GM18867 (cell line): ENCODE results near the gene SUFU.
A peak's percentile ranks its signal among the peaks of the same experiment; 100 is the strongest.

Source experiments
- ATAC-seq: cut with Tn5 transposase; IDR thresholded peaks from one replicate; pipeline ENCODE4 v1.9.1; 2021; ENCODE audit warnings: mild to moderate bottlenecking, moderate library complexity; ENCODE audit not compliant: unreplicated experiment

Gene SUFU

DNA sequence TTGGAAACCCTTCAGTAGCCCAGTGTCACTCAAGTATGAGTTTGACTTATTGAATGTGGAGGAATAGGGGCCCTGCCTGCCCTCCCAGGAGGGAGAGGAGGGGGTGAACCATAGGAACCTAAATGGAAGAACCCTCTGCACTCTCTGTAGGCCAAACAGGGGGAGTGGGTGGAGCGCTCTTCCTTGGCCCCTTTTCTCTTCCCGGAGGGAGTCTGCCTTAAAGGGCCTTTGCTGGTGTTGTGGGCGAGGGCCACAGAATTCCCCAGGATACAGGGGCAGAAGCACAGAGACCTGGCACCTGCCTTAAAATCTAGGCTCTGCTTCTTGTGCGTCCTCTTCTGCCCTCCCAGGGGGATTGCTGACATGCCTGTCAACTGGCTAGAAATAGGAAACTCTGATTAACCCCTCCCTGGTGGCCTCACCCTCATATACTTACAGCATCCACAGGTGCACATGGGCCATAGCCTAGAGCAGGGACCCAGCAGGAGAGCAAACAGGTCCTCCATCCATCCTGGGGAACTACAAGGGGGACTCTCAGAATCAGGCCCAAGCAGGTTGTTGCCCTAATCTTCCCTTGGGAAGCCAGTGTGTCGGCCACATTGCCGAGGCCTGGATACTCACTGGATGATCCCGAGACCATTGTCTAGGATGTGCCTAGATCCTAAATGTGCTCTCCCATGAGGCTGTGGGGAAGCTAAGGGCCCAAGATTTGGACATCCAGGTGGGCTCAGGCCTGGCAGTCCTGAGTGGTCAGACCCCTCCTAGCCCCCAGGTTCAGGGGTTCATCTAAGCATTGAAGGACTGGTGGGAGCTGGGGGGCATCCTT, 143.9 kb downstream of the SUFU start:
- no peak for ATAC-seq

DNA sequence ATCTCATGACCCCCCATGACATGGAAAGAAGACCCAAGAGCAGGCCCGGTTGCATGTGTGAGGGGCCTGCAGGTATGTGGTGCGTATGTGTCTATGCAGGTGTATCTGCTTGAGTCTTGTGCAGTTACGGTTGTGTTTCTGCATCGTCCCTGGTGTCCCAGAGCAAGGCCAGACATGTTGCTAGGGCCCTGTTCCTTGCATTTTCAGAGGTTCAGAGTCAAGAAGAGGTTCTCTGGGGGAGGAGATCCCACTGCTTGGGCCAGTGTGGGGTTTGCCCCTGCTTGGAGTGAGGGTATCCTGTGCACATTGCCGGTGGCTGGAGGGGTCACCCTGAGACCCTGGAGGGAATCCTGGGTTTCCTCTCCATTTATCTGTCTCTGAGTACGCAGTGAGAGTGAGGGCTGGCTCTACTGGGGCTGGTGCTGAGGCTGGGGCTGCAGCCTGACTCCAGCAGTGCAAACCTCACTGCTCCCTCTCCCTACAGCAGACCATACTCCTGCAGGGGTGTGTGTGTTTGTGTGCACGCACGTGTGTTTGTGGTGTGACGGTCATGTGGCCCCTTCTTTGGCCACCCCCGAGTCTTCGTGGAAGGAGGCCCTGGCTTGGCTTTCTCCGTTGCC, 144.6 kb downstream of the SUFU start:
- no peak for ATAC-seq

DNA sequence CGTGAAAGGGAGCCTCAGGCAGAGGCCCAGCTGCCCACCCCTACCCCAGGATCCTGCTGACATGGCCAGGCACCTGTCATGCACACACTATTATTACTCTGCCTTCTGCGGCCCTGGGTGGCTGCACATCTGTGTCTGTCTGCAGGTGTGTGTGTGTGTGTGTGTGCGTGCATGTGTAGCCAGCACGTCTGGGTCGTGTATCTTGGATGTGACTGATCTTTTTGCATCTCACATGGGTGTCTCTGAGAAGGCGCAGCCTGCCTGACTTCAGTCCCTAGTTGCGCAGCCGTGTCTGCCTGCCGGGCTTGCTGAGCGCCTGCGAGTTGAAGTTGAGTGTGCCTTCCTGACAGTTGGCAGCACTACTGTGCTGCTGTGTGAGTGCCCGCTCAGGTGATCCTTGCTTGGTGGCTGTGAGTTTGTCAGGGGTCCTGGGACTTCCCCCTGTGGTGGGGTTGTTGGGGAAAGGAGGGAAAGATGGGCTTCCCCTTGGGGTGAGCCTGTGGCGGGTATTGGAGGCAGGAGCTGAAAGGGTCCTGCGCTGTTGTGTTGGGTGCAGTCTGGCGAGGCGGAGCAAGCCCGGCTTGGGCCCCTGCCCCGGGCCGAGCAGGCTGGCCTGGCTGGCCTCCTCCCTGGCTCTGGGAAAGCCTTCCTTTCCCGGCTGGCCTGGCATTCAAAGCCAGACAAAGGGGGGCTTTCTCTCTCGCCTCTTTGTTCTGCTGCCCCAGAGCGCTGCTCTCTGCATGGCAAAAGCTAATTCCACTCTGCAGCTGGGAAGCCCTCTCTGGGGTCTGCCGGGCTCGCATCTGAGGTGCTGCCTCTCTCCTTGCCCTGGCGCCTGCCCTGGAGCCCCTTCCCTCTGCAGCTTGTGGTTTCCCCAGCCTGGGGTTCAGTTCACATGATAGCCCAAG, 145.4 kb downstream of the SUFU start:
- ATAC-seq: no peak

DNA sequence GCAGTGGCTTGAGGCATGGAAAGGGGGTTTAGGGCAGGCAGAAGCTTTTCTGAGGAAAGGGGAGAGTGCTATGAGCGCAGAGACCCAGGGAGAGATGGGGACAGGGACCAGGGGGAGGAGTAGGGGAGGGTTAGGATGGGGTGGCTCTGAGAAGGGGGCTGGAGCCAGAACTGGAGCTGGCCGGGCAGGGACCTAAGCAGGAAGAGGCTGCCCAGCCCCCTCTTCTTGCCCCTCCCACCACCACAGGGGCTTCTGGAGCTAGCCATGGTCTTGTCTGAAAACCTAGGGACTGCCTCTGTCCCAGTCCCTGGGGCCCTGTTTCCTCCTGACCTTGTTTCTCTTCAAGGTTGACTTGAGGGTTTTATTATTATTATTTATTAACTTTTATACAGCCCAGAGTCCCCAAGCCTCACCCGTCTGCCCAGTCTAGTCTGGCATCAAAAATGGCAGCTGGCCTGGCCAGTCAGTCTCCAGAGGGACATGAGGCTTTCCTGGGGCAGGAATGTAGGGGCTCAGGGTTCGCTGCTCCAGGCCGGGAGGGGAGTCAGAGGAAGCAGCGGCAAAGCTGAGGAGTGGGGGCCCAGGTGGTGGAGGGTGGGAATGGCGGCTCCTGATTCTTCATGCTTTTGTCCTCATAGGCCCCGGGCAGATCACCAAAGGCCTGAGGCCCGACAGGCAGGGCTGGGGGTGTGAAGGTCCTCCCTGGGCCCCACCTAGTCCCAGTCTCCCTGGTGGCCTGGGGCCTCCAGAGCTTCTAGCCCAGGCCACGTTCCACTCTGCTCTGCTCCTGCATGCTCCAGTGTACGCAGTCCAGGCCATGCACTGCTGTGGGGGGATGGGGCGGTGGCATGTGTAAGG, 146.3 kb downstream of the SUFU start:
- ATAC-seq: no peak

DNA sequence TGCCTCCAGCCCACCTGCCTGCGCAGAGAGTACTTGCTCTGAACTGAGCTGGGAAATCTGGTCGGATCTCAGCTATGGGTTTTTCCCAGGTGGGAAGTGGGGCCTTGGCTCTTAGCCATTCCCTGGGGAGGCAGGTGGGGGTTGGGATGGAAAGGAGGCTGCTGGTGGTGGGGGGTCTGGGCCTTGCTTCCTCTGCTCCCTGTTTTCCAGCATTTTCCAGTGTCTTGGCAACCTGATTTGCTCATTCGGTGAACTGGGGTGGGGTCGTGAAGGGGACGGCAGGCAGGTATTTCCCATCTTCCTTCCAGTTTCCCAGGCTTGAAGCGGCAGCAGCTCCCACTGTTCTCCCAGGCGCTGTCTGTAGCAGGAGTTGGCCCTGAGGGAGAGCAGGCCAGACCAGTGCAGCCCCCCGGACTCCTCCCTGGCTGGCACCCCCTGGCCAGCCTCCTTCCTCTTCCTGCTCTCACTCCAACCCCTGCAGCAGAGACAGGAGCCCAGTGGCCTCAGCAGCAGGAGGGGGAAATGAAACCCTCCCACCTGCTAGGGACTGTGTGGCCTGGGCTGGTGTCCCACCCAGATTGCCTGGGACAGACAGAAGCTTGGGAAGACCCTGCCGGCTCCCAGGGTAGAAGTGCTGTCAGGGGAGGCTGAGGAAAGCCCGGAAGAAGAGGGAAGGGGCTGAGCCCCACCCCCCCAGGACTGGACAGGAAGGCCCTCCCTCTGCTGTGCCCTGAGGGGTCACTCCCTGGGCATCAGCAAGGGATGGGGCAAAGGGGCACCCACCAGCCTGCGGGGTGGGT, 147.1 kb downstream of the SUFU start:
- no peak for ATAC-seq

DNA sequence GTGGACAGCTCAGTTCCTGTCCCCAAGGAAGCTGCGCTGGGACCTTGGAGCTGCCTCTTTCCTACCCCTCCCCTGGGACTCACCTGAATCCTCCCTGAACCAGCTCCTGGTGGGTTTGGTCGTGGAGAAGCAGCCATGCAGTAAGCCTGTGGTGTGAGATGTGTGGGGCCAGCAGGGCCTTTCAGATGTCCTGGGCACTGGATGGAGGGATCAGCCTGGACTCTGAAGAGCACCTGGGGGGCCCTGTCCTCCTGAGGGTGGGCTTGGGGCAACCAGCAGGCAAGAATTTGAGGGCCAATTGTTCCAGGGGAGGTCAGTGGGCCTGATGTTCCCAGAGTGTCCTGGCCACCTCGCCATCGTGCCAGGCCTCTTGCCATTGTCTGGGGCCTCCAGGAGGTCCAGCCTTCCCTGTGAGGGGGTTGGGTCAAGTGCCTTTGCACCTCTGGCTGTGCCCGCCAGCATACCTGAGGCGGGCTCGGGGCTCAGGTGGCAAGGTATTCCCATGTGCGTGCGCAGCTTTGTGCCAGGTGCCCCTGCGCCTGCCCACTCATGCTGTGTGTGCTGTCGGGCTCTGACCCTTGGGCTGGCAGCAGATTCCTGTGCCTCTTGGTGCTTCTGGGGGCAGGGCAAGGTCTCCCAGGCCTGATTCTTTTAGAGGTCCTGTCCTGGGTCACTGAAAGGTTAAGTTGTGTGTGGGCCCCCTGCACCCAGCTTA, 147.8 kb downstream of the SUFU start:
- ATAC-seq: no peak

DNA sequence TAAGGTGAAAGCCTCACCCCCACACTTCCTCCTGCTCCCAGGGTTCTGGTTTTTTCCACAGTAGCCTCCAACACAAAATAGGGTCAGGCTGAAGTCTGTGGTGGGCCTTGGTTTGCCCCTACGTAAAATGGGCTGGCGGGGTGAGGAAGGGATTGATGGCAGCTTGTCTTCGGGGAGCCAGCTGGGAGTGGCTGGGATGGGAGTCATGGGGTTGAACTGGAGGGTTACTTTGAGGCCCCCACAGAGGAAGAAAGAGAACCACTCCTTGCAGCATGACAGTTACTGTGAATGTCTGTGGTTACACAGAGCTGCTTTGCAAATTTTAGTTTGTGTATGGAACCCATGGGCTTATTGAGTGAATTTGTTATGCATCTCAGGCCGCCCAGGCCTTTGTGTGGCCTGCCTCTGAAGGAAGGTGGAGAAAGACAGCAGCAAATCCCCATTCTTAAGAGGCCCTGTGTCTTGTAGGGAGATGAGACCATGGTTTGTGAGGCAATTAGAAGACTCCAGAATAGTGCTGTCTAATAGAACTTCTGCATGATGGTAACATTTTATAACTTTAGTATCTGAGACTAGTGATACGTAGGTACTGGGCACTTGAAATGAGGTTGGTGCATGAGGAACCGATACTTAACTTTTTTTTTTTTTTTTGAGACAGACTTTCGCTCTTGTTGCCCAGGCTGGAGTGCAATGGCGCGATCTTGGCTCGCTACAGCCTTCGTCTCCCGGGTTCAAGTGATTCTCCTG, 148.6 kb downstream of the SUFU start:
- peak; percentile 50 for ATAC-seq

DNA sequence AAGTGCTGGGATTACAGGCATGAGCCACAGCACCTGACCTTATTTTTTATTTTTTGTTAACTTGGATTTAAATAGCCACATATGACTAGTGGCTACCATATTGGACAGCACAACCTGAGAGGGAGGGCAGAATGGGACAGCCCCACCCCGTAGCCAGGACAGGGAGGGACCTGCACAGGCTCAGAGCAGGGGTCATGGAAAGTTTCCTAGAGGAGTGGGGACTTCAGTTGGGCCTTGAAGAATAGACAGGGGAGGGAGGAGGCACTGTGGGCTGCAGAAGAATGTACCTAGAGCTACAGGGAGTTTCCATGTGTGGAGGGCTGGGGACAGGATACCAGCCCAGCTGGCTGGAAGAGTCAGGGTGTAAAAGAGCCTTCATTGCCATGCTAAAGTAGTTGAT, 149.3 kb downstream of the SUFU start:
- ATAC-seq: no peak

DNA sequence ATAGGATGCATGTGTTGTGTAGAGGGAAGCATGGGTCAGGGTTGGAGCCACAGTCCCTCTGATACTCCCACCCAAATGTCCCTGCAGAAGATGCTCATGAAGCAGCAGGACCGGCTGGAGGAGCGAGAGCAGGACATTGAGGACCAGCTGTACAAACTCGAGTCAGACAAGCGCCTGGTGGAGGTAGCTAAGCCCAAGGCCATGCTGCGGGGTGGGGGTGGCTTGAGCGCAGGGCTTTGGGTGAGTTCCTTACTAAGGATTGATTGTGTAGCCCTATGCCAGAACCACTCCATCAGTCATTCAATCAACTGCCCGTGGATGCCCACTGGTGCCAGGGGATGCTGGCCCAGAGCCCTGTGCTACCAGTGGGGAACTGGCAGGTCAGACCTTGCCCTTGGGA, 150.8 kb downstream of the SUFU start:
- no peak for ATAC-seq

DNA sequence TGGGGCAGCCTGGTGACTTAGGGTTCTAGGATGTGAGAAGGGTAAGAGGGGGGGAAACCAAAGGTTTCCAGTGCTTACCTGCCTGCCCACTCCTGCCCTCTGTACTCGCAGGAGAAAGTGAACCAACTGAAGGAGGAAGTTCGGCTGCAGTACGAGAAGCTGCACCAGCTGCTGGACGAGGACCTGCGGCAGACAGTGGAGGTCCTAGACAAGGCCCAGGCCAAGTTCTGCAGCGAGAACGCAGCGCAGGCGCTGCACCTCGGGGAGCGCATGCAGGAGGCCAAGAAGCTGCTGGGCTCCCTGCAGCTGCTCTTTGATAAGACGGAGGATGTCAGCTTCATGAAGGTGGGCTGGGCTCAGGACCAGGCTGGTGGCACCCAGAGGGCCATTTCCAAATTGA, 151.2 kb downstream of the SUFU start:
- no peak for ATAC-seq

DNA sequence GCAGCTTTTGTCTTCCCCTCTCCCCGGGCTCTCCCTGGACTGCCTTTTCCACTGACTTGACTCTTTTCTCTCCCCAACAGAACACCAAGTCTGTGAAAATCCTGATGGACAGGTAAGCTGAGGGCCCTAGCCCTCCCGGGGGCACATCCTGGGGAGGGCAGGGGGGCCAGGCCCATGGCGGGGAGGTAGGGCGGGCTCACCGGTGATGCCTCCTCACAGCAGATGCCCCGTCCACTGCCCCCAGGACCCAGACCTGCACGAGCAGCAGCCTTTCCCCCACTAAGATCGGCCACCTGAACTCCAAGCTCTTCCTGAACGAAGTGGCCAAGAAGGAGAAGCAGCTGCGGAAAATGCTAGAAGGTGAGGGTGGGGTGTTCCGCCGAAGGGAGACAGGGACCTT, 152.3 kb downstream of the SUFU start:
- ATAC-seq: no peak

DNA sequence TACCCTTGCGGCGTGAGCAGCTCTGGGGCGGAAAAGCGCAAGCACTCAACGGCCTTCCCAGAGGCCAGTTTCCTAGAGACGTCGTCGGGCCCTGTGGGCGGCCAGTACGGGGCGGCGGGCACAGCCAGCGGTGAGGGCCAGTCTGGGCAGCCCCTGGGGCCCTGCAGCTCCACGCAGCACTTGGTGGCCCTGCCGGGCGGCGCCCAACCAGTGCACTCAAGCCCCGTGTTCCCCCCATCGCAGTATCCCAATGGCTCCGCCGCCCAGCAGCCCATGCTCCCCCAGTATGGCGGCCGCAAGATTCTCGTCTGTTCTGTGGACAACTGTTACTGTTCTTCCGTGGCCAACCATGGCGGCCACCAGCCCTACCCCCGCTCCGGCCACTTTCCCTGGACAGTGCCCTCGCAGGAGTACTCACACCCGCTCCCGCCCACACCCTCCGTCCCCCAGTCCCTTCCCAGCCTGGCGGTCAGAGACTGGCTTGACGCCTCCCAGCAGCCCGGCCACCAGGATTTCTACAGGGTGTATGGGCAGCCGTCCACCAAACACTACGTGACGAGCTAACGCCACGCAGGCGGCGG, 153.1 kb downstream of the SUFU start:
- ATAC-seq: no peak

DNA sequence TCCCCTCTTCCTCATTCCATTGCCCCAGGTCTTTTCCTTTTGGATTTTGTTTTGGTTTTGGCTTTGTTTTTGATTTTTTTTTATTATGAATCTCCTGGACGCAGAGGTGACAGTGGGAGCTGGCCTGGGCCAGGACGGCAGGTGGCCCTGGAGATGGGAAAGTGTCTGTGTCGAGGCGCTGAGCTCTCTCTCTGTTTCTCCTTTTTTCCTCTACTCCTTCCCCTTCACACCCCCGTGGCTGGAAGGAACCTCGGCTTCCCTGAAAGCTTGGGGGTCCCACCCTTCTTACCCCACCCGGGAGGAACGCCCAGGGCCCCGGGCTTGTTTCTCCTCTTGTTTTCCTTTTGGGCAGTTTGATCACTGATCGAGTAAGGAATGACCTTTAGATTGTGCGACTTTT, 153.7 kb downstream of the SUFU start:
- no peak for ATAC-seq

DNA sequence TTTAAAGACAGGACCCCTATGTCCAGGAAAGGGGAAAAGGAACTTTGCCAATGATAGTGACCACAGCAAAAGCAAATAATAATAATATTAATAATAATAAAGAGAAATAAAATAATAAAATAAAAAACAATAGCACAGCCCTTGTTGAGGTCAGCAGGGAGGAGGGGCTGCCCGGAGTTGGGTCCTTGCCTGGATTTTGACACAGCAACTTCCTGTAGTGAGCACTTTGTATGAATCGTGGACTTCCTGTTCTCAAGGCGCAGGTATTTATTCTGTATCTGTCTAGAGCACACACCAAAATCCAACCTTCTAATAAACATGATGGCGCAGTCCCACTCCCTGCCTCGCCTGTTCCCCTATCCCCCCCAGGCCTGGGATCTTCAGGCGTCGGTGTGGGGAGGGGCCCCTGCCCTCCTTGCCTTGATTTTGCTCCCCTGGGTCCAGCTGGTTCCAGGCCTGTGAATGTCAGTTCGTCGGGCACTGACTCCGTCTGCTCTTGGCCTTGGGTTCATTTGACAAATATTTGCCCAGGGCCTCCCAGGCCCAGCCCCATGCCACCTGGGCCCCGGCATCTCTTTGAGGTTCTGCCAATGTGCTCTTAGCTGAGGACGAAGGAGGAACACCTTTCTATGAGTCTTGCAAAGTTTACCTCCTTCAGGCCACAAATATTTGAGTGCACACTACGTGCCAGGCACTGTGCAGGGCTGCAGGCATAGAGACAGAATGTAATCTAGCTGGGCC, 154.4 kb downstream of the SUFU start:
- no peak for ATAC-seq

DNA sequence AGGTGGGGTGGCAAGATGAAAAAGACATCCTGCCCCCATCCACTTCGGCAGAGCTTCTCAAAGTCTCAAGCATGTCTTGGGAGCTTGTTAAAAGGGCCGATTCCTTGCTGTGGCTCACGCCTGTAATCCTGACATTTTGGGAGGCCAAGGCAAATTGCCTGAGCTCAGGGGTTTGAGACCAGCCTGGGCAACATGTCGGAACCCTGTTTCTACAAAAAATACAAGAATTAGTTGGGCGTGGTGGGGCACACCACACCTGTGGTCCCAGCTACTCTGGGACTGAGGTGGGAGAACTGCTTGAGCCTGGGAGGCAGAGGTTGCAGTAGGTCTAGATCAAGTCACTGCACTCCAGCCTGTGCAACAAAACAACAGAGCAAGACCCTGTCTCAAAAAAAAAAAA, 155.0 kb downstream of the SUFU start:
- ATAC-seq: no peak

DNA sequence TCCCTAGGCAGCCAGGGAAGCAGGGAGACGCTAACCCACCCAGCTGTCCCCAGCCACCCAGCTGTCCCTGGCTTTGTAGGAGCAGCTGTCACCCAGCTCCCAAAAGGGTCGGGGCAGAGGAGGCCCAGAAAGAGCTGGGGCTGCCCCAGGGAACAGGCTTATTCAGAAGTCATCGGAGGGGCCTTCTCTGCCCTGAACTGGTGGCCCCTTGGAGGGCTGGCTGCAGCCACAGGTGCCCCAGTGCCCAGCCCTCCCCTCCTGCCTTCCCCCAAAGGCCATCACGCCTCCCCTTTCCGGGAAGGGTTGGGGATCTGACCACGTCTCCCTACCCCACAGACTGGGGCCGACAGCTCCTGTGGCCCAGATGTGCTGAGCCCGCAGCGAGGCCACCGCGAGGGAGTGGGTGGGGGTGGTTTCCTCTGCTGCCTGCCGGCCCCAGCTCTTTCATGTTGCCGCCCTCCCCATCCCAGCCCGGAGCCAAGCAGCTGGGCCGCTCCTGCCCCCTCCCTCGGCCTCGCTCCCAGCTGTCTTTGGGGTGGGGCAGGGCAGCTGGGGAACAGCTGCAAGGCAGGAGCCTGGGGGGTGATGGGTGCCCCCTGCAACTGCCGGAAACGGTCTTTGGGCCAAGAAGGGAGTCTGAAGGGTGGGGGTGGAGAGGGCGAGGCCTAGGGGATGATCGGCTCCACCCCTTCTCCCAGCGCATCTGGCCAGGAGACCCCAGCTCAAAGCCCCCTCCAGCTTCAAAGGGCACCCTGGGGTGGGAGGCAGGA, 157.3 kb downstream of the SUFU start:
- ATAC-seq: peak; percentile 72

DNA sequence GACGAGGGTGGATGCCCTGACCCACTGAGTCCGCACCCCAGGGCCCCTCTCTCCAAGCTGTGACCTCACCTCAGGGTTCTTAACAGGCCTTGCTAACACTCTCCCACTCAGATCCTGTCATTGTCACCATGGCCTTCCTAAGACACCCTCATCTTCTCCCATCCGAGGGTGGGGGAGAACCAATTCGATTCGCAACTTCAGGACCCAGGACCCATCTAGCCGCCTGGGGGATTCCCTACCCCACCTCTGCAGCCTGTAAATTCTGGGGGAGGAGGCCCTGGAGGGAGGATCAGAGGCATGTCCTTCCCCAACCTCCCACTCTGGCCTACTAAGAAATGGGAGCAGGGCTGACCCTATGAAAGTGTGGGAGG, 157.9 kb downstream of the SUFU start:
- no peak for ATAC-seq
